Gastroesophageal sphincter (tissue), 3 donors: Measurements from ENCODE around the gene CFAP73.

Source experiments
- POLR2A ChIP-seq, 2 donors: fragments of 450-650 bp; IDR thresholded peaks; one replicate each; pipeline ENCODE4 v1.6.1; 2017; ENCODE audit warnings: antibody characterized with exemption in 2 of 2, mild to moderate bottlenecking in 2 of 2, moderate library complexity in 1 of 2
- POLR2AphosphoS5 ChIP-seq: sonication (generic); formaldehyde crosslinking; IDR thresholded peaks from one replicate; pipeline ENCODE4 v1.6.1; 2017; ENCODE audit warnings: antibody characterized with exemption
- TF ChIP-seq, protein P1 (sequence below), 4 experiments: fragments of 200-600 bp in 2 of 4; fragments of 450-650 bp in 2 of 4; sonication (generic) in 1 of 4; IDR thresholded peaks; one replicate each; pipeline ENCODE4 v1.5.1; 2017 to 2019; ENCODE audit warnings: antibody characterized with exemption in 4 of 4, mild to moderate bottlenecking in 2 of 4, moderate library complexity in 2 of 4

DNA sequence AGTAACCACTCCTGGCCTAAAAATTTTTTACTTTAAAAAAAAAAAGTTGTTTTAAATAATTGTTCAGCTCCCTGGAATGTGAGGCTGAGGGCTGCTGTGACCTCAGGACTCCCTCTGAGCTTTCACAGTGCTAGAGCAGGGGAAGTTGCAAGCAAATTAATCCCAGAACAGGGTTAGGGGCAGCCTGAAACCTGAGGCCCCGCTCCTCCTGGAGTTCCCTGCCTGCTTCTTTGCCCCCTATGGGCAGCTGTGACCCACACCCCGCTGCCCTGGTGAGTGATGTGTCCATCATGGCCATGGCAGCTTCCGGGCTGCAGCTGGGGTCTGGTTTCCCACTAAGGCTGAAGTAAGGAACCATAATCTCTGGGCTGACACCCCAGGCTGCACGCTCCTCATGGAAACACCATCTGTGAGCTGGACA, 45.5 kb downstream of the CFAP73 start:
- TF ChIP-seq POLR2A (IDR thresholded peaks at IDR 0.05) (no peak), POLR2AphosphoS5 (no peak)
- TF ChIP-seq, protein P1, sequence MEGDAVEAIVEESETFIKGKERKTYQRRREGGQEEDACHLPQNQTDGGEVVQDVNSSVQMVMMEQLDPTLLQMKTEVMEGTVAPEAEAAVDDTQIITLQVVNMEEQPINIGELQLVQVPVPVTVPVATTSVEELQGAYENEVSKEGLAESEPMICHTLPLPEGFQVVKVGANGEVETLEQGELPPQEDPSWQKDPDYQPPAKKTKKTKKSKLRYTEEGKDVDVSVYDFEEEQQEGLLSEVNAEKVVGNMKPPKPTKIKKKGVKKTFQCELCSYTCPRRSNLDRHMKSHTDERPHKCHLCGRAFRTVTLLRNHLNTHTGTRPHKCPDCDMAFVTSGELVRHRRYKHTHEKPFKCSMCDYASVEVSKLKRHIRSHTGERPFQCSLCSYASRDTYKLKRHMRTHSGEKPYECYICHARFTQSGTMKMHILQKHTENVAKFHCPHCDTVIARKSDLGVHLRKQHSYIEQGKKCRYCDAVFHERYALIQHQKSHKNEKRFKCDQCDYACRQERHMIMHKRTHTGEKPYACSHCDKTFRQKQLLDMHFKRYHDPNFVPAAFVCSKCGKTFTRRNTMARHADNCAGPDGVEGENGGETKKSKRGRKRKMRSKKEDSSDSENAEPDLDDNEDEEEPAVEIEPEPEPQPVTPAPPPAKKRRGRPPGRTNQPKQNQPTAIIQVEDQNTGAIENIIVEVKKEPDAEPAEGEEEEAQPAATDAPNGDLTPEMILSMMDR (IDR thresholded peaks at IDR 0.05): no peak
